Type B pancreatic cell (in vitro differentiated cells): ENCODE measurements around the gene DHX36. TPM values are rescaled to one million over a fixed set of nuclear protein-coding genes. Genes with fewer than 3 reads are reported as not detected.

Source experiments
- DNase-seq: peaks from one replicate; pipeline ENCODE4 v3.0.0; 2021; ENCODE audit warnings: mixed read lengths; ENCODE audit not compliant: unreplicated experiment; ENCODE audit errors: extremely low spot score
- H3K27ac Mint-ChIP-seq: 2 replicates; pipeline ENCODE4 v1.8.0; 2021; ENCODE audit warnings: mild to moderate bottlenecking, mixed read lengths
- H3K27me3 Mint-ChIP-seq: 2 replicates; pipeline ENCODE4 v1.8.0; 2021; ENCODE audit warnings: mixed read lengths
- H3K36me3 Mint-ChIP-seq: 2 replicates; pipeline ENCODE4 v1.8.0; 2021; ENCODE audit warnings: mixed read lengths
- H3K4me1 Mint-ChIP-seq: one replicate; pipeline ENCODE4 v1.8.0; 2021; ENCODE audit warnings: mixed read lengths; ENCODE audit not compliant: unreplicated experiment
- H3K4me3 Mint-ChIP-seq: 2 replicates; pipeline ENCODE4 v1.8.0; 2021; ENCODE audit warnings: mild to moderate bottlenecking, mixed read lengths
- H3K9me3 Mint-ChIP-seq: 2 replicates; pipeline ENCODE4 v1.8.0; 2021; ENCODE audit warnings: mixed read lengths
- total RNA-seq: library from RNA; stranded (reverse); gene quantifications from 2 replicates; pipeline ENCODE4 v1.2.1, GENCODE V29; 2021; ENCODE audit warnings: low replicate concordance
- TF ChIP-seq, protein P1 (sequence below): fragments of 200-600 bp; sonication (generic); conservative IDR thresholded peaks from 2 replicates; pipeline ENCODE4 v1.5.0; 2021; ENCODE audit warnings: antibody characterized with exemption, mild to moderate bottlenecking

The DHX36 gene
- total RNA-seq, 1 donor from 2014 or later: 85.6 TPM

DNA sequence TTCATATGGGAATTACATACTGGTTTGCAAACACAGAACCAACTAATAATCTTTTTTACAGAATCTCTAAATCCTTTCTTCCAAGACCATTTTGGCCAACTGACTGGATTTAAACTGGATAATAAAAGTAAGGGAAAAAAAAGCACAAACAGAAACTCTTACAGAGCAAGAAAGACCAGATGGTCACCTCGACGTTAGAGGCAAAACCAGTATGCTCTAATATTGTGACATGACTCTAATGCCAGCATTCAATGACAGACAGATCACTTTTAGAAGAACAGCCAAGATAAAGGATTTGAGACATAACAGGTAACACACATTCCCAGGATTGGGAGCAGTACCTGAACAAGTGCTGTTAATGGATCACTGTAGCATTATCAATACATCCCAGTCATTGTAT lies 50.9 kb downstream of the DHX36 start:
- no peak for DNase-seq
- Mint-ChIP-seq H3K4me1 (no peaks in the 10 kb centered on the region), H3K27me3 (no peaks in the 10 kb centered on the region), H3K4me3 (no peak overlapping the region), H3K27ac (no peak overlapping the region), H3K36me3 (peaks cover 48% of the 10 kb centered on the region), H3K9me3 (no peaks in the 10 kb centered on the region)
- TF ChIP-seq, protein P1, sequence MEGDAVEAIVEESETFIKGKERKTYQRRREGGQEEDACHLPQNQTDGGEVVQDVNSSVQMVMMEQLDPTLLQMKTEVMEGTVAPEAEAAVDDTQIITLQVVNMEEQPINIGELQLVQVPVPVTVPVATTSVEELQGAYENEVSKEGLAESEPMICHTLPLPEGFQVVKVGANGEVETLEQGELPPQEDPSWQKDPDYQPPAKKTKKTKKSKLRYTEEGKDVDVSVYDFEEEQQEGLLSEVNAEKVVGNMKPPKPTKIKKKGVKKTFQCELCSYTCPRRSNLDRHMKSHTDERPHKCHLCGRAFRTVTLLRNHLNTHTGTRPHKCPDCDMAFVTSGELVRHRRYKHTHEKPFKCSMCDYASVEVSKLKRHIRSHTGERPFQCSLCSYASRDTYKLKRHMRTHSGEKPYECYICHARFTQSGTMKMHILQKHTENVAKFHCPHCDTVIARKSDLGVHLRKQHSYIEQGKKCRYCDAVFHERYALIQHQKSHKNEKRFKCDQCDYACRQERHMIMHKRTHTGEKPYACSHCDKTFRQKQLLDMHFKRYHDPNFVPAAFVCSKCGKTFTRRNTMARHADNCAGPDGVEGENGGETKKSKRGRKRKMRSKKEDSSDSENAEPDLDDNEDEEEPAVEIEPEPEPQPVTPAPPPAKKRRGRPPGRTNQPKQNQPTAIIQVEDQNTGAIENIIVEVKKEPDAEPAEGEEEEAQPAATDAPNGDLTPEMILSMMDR: no peak

DNA sequence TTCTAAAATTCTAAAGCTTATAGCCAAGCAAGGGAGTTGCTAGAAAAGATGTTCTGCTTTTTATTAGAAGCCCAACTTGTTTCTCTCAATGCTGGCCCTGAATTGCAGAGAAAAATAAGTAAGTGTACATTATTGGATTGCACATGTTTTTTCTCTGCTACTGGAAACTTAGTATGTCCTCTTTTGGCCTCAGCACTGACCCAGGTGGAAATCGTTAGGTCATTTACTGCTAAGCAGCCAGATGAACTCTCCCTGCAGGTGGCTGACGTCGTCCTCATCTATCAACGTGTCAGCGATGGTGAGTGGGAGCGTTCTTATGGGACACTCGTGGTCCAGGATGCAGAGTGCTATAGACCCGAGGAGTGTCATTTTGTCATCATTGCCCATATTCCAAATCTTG lies 69.8 kb downstream of the DHX36 start:
- peaks cover 14% of the 10 kb centered on the region for H3K4me1 Mint-ChIP-seq
- no peaks in the 10 kb centered on the region for H3K9me3 Mint-ChIP-seq
- no peak overlapping the region for H3K4me3 Mint-ChIP-seq
- H3K36me3 Mint-ChIP-seq: peaks cover 32% of the 10 kb centered on the region
- no peak overlapping the region for H3K27ac Mint-ChIP-seq
- H3K27me3 Mint-ChIP-seq: no peaks in the 10 kb centered on the region
- no peak for DNase-seq
- TF ChIP-seq, protein P1: no peak

DNA sequence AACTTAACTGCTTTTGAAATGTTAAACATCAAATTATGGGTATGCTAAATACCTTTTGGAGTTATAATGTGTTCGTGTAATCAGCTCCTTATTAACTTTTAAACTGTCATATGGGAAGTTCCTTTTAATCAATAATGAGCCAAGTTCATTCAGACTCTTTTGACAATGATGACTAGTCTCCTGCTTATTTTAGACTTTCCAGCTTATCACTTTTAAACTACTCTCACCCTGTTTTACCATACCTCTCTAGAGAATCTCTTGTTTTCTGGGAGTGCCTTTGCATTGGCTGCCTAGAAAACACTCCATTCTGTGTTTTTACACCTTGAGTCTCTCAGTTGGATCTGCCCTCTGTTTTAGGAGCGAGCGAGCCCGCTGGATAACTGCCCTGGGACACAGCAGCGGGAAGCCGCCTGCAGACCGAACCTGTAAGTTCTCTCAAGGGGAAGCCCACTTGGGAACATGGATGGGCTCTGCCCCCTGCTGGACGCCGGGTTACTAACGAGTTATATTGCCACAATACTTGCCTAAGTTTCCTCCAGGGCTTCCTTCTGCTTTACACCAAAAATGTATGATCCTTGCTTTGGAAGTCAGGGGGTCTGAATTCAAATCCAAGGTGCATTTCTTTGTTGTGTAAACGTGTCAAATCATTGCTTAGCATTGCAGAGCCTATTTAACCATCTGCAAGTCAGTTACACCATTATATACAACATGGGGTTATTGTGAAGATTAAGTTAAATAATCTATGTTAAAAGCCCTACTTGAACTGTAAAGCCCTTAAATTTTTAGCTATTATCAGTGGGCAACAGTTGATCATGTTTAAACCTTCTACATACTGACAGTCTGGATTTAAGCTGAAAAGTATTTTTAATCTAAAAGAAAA lies 71.3 kb downstream of the DHX36 start:
- H3K4me3 Mint-ChIP-seq: peak overlapping the region; percentile 66
- peaks cover 23% of the 10 kb centered on the region for H3K36me3 Mint-ChIP-seq
- peak; percentile 85 for DNase-seq
- TF ChIP-seq, protein P1: peak; percentile 96
- H3K9me3 Mint-ChIP-seq: no peaks in the 10 kb centered on the region
- no peaks in the 10 kb centered on the region for H3K27me3 Mint-ChIP-seq
- H3K27ac Mint-ChIP-seq: peak overlapping the region; percentile 38
- H3K4me1 Mint-ChIP-seq: peaks cover 14% of the 10 kb centered on the region

DNA sequence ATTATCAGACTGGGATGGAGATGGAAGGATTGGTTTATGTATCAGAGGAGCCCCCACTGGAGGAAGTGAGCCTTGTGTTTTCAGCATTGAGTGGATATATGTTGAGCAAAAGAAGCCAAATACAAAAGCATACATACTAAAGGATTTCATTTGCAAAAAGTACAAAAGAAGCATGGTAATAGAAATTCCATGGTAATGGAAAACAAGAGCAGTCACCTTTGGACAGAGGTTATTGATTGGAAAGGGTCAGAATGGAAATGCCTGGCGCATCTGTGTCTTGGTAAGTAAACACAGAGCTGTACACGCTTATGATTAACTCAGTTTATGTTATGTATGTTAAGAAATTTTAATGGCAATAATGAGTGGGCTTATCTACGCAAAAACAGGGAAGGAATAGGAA lies 72.7 kb downstream of the DHX36 start:
- H3K27me3 Mint-ChIP-seq: no peaks in the 10 kb centered on the region
- no peak overlapping the region for H3K4me3 Mint-ChIP-seq
- TF ChIP-seq, protein P1: no peak
- H3K9me3 Mint-ChIP-seq: no peaks in the 10 kb centered on the region
- peaks cover 14% of the 10 kb centered on the region for H3K4me1 Mint-ChIP-seq
- DNase-seq: no peak
- H3K27ac Mint-ChIP-seq: no peak overlapping the region
- H3K36me3 Mint-ChIP-seq: peaks cover 20% of the 10 kb centered on the region

DNA sequence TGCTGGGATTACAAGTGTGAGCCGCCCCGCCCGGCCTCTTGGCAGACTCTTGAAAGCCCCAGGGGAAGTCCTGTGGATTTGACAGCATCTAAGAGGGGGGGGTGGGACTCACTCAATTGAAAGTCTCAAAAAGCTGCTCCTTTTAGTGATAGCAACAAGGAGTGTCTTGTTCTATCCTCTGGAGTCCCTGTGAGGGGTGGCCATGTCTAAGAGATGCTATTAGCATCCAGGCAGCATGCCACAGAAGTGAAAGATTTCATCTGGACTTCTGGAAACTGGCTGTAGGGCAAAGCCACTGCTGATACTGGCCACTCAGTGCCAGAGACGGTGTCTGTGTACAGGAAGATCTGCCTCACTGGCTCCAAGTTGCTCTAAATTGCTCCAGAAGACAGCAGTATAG lies 74.0 kb downstream of the DHX36 start:
- DNase-seq: no peak
- no peak overlapping the region for H3K4me3 Mint-ChIP-seq
- H3K4me1 Mint-ChIP-seq: peaks cover 14% of the 10 kb centered on the region
- H3K27ac Mint-ChIP-seq: no peak overlapping the region
- H3K36me3 Mint-ChIP-seq: peaks cover 28% of the 10 kb centered on the region
- TF ChIP-seq, protein P1: no peak
- no peaks in the 10 kb centered on the region for H3K27me3 Mint-ChIP-seq
- no peaks in the 10 kb centered on the region for H3K9me3 Mint-ChIP-seq
